ENCODE measurements around the gene PARVG.

The PARVG gene

GRCh38 chr22:44151676-44152075 is 29.0 kb upstream of the PARVG start:
- TF ChIP-seq SIN3A (IDR thresholded peaks at IDR 0.05; ENCODE audit: borderline replicate concordance, insufficient read depth, low read length) (no peak), POLR2AphosphoS5 (IDR thresholded peaks at IDR 0.05; ENCODE audit: low read depth, low read length) (no peak), REST (IDR thresholded peaks at IDR 0.05; ENCODE audit: insufficient read depth in 1 of 2, low read depth in 2 of 2, low read length in 2 of 2) (no peak), FOXP2 (optimal IDR thresholded peaks at IDR 0.05; ENCODE audit: borderline replicate concordance, extremely low read depth, extremely low read length, insufficient read depth) (no peak), TAF1 (IDR thresholded peaks at IDR 0.05; ENCODE audit: borderline replicate concordance, insufficient read depth, low read length) (no peak)

GRCh38 chr22:44153710-44154109 is 27.0 kb upstream of the PARVG start:
- TF ChIP-seq TAF1 (IDR thresholded peaks at IDR 0.05; ENCODE audit: borderline replicate concordance, insufficient read depth, low read length) (no peak), REST (IDR thresholded peaks at IDR 0.05; ENCODE audit: insufficient read depth in 1 of 2, low read depth in 2 of 2, low read length in 2 of 2) (no peak), POLR2AphosphoS5 (IDR thresholded peaks at IDR 0.05; ENCODE audit: low read depth, low read length) (no peak), FOXP2 (optimal IDR thresholded peaks at IDR 0.05; ENCODE audit: borderline replicate concordance, extremely low read depth, extremely low read length, insufficient read depth) (no peak), SIN3A (IDR thresholded peaks at IDR 0.05; ENCODE audit: borderline replicate concordance, insufficient read depth, low read length) (no peak)

GRCh38 chr22:44154436-44154942 is 26.2 kb upstream of the PARVG start:
- TF ChIP-seq TAF1 (IDR thresholded peaks at IDR 0.05; ENCODE audit: borderline replicate concordance, insufficient read depth, low read length) (no peak), FOXP2 (optimal IDR thresholded peaks at IDR 0.05; ENCODE audit: borderline replicate concordance, extremely low read depth, extremely low read length, insufficient read depth) (no peak), REST (IDR thresholded peaks at IDR 0.05; ENCODE audit: insufficient read depth in 1 of 2, low read depth in 2 of 2, low read length in 2 of 2) (no peak), POLR2AphosphoS5 (IDR thresholded peaks at IDR 0.05; ENCODE audit: low read depth, low read length) (no peak), SIN3A (IDR thresholded peaks at IDR 0.05; ENCODE audit: borderline replicate concordance, insufficient read depth, low read length) (no peak)

GRCh38 chr22:44155115-44155514 is 25.6 kb upstream of the PARVG start:
- TF ChIP-seq SIN3A (IDR thresholded peaks at IDR 0.05; ENCODE audit: borderline replicate concordance, insufficient read depth, low read length), result no peak
- no peak for TF ChIP-seq REST (IDR thresholded peaks at IDR 0.05; ENCODE audit: insufficient read depth in 1 of 2, low read depth in 2 of 2, low read length in 2 of 2)
- TF ChIP-seq POLR2AphosphoS5 (IDR thresholded peaks at IDR 0.05; ENCODE audit: low read depth, low read length), result no peak
- no peak for TF ChIP-seq TAF1 (IDR thresholded peaks at IDR 0.05; ENCODE audit: borderline replicate concordance, insufficient read depth, low read length)
- no peak for TF ChIP-seq FOXP2 (optimal IDR thresholded peaks at IDR 0.05; ENCODE audit: borderline replicate concordance, extremely low read depth, extremely low read length, insufficient read depth)

Data from PFSK-1 (cell line).